Limb (tissue), 2 donors: ENCODE data around the gene NUDT8.
"Not testable (repeated sequence)": the region's sequence is repeated elsewhere in the genome, so short reads cannot be mapped to it uniquely, and the experiment has no call there.

Experiments used
- DNase-seq, 2 donors: peaks; one replicate each; pipeline ENCODE4 v3.0.0-alpha.2; 2016; ENCODE audit errors: extremely low spot score in 2 of 2

The NUDT8 gene

GRCh38 chr11:67628710-67629385, 889 bp downstream of the NUDT8 start:
- peak in 1 of 2 donors; percentile 49 for DNase-seq

- DNase-seq: peak in 1 of 2 donors; percentile 31
Observed at GRCh38 chr11:67627812-67628624, 1.7 kb downstream of the NUDT8 start.

GRCh38 chr11:67627441-67627811, 2.3 kb downstream of the NUDT8 start:
- no peak for DNase-seq

GRCh38 chr11:67626970-67627369, 2.8 kb downstream of the NUDT8 start:
- no peak for DNase-seq

- not testable (repeated sequence) for DNase-seq
Observed at GRCh38 chr11:67626131-67626833, 3.5 kb downstream of the NUDT8 start.

- DNase-seq: not testable (repeated sequence)
Observed at GRCh38 chr11:67623795-67624194, 5.9 kb downstream of the NUDT8 start.

GRCh38 chr11:67622905-67623304, 6.8 kb downstream of the NUDT8 start:
- not testable (repeated sequence) for DNase-seq

GRCh38 chr11:67621928-67622327, 7.8 kb downstream of the NUDT8 start:
- DNase-seq: not testable (repeated sequence)

- not testable (repeated sequence) for DNase-seq
Observed at GRCh38 chr11:67620621-67621020, 9.1 kb downstream of the NUDT8 start.

- not testable (repeated sequence) for DNase-seq
Observed at GRCh38 chr11:67619683-67620618, 9.8 kb downstream of the NUDT8 start.

GRCh38 chr11:67618901-67619659, 10.7 kb downstream of the NUDT8 start:
- not testable (repeated sequence) for DNase-seq

- no peak for DNase-seq
Observed at GRCh38 chr11:67617243-67617953, 12.3 kb downstream of the NUDT8 start.

- no peak for DNase-seq
Observed at GRCh38 chr11:67616431-67617242, 13.1 kb downstream of the NUDT8 start.

- peak in 1 of 2 donors; percentile 24 for DNase-seq
Observed at GRCh38 chr11:67615728-67616430, 13.9 kb downstream of the NUDT8 start.

GRCh38 chr11:67614730-67615714, 14.7 kb downstream of the NUDT8 start:
- DNase-seq: peak in 1 of 2 donors; percentile 36

GRCh38 chr11:67613960-67614715, 15.6 kb downstream of the NUDT8 start:
- DNase-seq: peak; percentile 18 to 75
